Right atrium auricular region (tissue), 2 donors: ENCODE results near the gene GALNT15. TPM values are rescaled to one million over a fixed set of nuclear protein-coding genes. Genes with fewer than 3 reads are reported as not detected.

Experiments used
- DNase-seq: peaks from one replicate; pipeline ENCODE4 v3.0.0-alpha.2; 2019; ENCODE audit warnings: low spot score
- H3K27ac ChIP-seq, 2 donors: fragments of 200-600 bp; sonication (generic); 1 replicate in 1 of 2; 2 replicates in 1 of 2; pipeline ENCODE4 v1.5.1; 2016 to 2019
- H3K27me3 ChIP-seq, 2 donors: fragments of 200-600 bp; sonication (generic); one replicate each; pipeline versions ENCODE4 v1.5.1 to v1.6.0; 2017 to 2019
- H3K36me3 ChIP-seq: fragments of 200-600 bp; sonication (generic); one replicate; pipeline ENCODE4 v1.5.1; 2016
- H3K4me1 ChIP-seq, 2 donors: fragments of 200-600 bp; sonication (generic); one replicate each; pipeline versions ENCODE4 v1.5.1 to v1.6.0; 2017 to 2019
- H3K4me3 ChIP-seq, 2 donors: fragments of 200-600 bp; sonication (generic); 1 replicate in 1 of 2; 2 replicates in 1 of 2; pipeline ENCODE4 v1.5.1; 2017 to 2019; ENCODE audit warnings: mild to moderate bottlenecking in 1 of 2, moderate library complexity in 1 of 2
- H3K9me3 ChIP-seq, 2 donors: fragments of 200-600 bp; sonication (generic); one replicate each; pipeline ENCODE4 v1.5.1; 2019
- total RNA-seq, 2 donors: library from RNA; depleted of rRNA; stranded (reverse); fragments of >200 nt; gene quantifications; one replicate each; pipeline ENCODE4 v1.1.0, GENCODE V29; 2016
- TF ChIP-seq, protein P1 (sequence below), 2 donors: fragments of 200-600 bp; sonication (generic); IDR thresholded peaks; one replicate each; pipeline ENCODE4 v1.5.1; 2019; ENCODE audit warnings: antibody characterized with exemption in 2 of 2

GALNT15 gene
- total RNA-seq, 2 donors from 2014 or later, result 21.7 to 83.1 TPM

DNA sequence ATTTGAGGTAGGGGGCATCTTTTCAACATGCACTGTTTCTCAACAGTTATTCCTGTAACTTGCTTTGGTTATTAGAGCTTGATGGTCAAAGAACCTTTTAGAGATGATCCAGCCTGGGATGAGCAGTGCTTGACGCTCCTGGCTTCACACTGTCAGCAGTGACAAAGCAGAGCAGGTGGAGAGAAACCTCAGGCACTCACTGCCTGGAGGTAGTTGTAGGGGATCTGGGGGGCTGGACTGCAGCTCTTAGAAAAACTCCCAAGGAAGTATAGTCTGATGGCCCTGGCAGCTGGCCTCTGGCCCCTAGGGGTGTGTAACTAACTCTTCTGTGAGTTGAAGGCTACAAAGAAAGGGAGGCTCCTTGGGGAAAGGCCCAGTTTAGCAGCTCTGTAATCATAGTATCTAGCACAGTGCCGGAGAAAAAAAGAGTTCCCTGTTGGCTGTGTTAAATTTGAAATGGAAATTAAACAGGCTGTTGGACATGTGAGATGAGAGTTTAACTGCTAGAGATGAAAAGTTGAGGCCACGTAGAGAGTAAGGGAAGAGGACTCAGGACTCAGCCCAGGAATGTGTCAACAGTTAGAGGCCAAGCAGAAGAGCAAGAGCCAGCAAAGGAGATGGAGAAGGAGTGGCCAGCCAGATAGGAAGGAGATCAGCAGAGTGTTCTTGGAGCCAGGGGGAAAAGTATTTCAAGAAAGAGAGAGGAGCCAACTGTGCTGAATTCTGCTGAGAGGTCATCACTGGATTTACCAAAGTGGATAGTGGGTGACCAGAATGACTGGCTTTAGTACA lies 104.7 kb downstream of the GALNT15 start:
- Histone ChIP-seq H3K27me3 (no peaks in the 10 kb centered on the region), H3K36me3 (peaks cover 20% of the 10 kb centered on the region), H3K4me1 (no peaks in the 10 kb centered on the region), H3K4me3 (no peak overlapping the region), H3K27ac (no peak overlapping the region), H3K9me3 (no peaks in the 10 kb centered on the region)
- no peak for DNase-seq
- TF ChIP-seq, protein P1, sequence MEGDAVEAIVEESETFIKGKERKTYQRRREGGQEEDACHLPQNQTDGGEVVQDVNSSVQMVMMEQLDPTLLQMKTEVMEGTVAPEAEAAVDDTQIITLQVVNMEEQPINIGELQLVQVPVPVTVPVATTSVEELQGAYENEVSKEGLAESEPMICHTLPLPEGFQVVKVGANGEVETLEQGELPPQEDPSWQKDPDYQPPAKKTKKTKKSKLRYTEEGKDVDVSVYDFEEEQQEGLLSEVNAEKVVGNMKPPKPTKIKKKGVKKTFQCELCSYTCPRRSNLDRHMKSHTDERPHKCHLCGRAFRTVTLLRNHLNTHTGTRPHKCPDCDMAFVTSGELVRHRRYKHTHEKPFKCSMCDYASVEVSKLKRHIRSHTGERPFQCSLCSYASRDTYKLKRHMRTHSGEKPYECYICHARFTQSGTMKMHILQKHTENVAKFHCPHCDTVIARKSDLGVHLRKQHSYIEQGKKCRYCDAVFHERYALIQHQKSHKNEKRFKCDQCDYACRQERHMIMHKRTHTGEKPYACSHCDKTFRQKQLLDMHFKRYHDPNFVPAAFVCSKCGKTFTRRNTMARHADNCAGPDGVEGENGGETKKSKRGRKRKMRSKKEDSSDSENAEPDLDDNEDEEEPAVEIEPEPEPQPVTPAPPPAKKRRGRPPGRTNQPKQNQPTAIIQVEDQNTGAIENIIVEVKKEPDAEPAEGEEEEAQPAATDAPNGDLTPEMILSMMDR (IDR thresholded peaks at IDR 0.05), result no peak

DNA sequence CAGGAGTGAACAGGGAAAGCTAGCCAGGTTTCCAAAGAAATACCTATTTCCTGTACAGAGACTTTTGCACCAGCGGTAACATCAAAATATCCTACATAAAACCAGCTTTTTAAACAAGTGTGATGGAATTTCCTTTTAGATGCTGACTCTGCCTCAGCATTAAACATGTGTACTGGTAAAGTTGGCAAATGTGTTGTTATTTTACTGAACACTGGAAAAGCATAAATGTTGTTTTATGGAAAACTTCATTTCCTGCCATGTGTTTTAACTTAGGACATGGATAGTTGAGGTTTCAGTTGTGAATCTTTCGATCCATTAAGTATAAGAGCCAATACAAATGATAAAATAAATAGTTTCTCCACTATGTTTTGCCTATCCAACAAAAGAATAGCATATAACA lies 106.2 kb downstream of the GALNT15 start:
- no peak for DNase-seq
- Histone ChIP-seq H3K36me3 (peaks cover 20% of the 10 kb centered on the region), H3K4me1 (no peaks in the 10 kb centered on the region), H3K4me3 (no peak overlapping the region), H3K27ac (no peak overlapping the region), H3K9me3 (no peaks in the 10 kb centered on the region), H3K27me3 (no peaks in the 10 kb centered on the region)
- TF ChIP-seq, protein P1 (IDR thresholded peaks at IDR 0.05), result no peak

Other genes with a start within 250 kb of the GALNT15 start
- gene DPH3, start 90.3 kb downstream of the GALNT15 start, total RNA-seq, result 10 to 100 TPM; 17.3 to 17.7 TPM
- 10 to 100 TPM in 1 of 2 donors, 1 to 10 TPM in 1; 9.8 to 15.7 TPM for gene OXNAD1, start 90.5 kb downstream of the GALNT15 start, total RNA-seq